ENCODE data around the gene USP26. TPM values are rescaled to one million over a fixed set of nuclear protein-coding genes. Genes with fewer than 3 reads are reported as not detected.

Gene USP26
- total and polyA plus RNA-seq, 2 of the 13 experiments (the other 11 are each of a cell fraction or from before 2014, with no cell fraction given): not detected

GRCh38 chrX:133042260-133042659 is 54.6 kb downstream of the USP26 start:
- no CpG with 5 or more reads among the region's 2 CpGs for WGBS (ENCODE audit: low lambda C conversion rate)
- H4K20me1 ChIP-seq (ENCODE audit: insufficient read depth, low read length): no peaks in the 10 kb centered on the region
- DNase-seq (ENCODE audit: low spot score) (no peak), ATAC-seq (no peak), FAIRE-seq (no peak)
- no peak overlapping the region for H3K27ac ChIP-seq (ENCODE audit: extremely low read length, insufficient read depth, low read length)
- H3K36me3 ChIP-seq (replicated peaks in 1 of 2; ENCODE audit: control insufficient read depth in 1 of 2, insufficient read depth in 2 of 2, low read length in 2 of 2): no peaks in the 10 kb centered on the region
- ChIA-PET POLR2A (no interaction called here), CTCF (ENCODE audit: low intra/inter-chr PET ratio, low total read pairs) (no interaction called here)
- no peak overlapping the region for H3K9ac ChIP-seq (ENCODE audit: insufficient read depth, low read depth, low read length)
- no peaks in the 10 kb centered on the region for H3K4me1 ChIP-seq (ENCODE audit: insufficient read depth, low read length)
- H3K79me2 ChIP-seq (ENCODE audit: insufficient read depth, low read length): no peaks in the 10 kb centered on the region
- no peaks in the 10 kb centered on the region for H3K9me3 ChIP-seq (ENCODE audit: low read length)
- no peaks in the 10 kb centered on the region for H3K27me3 ChIP-seq (ENCODE audit: control insufficient read depth in 1 of 2, insufficient read depth in 2 of 2, low read length in 2 of 2)
- intact Hi-C loops (cut with micrococcal nuclease; ENCODE audit: unreplicated experiment): no loop called here
- BruUV-seq (replicated peaks): no TSS peak
- TF ChIP-seq NONO (IDR thresholded peaks at IDR 0.05): no peak
- no peak for TF ChIP-seq NONO (CRISPR knock-in tag; conservative IDR thresholded peaks at IDR 0.05)
- TF ChIP-seq ZNF574 (CRISPR knock-in tag; IDR thresholded peaks at IDR 0.05): no peak
- no peak for TF ChIP-seq ZBTB46 (CRISPR knock-in tag; IDR thresholded peaks at IDR 0.05; ENCODE audit: borderline replicate concordance)
- TF ChIP-seq ZNF780A (CRISPR knock-in tag; IDR thresholded peaks at IDR 0.05): no peak
- no peak for TF ChIP-seq KDM2A (CRISPR knock-in tag; IDR thresholded peaks at IDR 0.05; ENCODE audit: borderline replicate concordance, low read depth)
- no peak for TF ChIP-seq ZNF670 (CRISPR knock-in tag; IDR thresholded peaks at IDR 0.05; ENCODE audit: borderline replicate concordance)
- no peak for TF ChIP-seq SOX5 (CRISPR knock-in tag; IDR thresholded peaks at IDR 0.05; ENCODE audit: borderline replicate concordance)
- TF ChIP-seq ZNF234 (CRISPR knock-in tag; conservative IDR thresholded peaks at IDR 0.05): no peak
- TF ChIP-seq ZNF251 (CRISPR knock-in tag; IDR thresholded peaks at IDR 0.05): no peak
- no peak for TF ChIP-seq EP300 (IDR thresholded peaks at IDR 0.05; ENCODE audit: low read depth in 2 of 2, low read length in 2 of 2)
- no peak for TF ChIP-seq EP300 (CRISPR knock-in tag; IDR thresholded peaks at IDR 0.05; ENCODE audit: borderline replicate concordance)
- TF ChIP-seq ZFP82 (CRISPR knock-in tag; IDR thresholded peaks at IDR 0.05; ENCODE audit: borderline replicate concordance): no peak
- TF ChIP-seq, protein P1, sequence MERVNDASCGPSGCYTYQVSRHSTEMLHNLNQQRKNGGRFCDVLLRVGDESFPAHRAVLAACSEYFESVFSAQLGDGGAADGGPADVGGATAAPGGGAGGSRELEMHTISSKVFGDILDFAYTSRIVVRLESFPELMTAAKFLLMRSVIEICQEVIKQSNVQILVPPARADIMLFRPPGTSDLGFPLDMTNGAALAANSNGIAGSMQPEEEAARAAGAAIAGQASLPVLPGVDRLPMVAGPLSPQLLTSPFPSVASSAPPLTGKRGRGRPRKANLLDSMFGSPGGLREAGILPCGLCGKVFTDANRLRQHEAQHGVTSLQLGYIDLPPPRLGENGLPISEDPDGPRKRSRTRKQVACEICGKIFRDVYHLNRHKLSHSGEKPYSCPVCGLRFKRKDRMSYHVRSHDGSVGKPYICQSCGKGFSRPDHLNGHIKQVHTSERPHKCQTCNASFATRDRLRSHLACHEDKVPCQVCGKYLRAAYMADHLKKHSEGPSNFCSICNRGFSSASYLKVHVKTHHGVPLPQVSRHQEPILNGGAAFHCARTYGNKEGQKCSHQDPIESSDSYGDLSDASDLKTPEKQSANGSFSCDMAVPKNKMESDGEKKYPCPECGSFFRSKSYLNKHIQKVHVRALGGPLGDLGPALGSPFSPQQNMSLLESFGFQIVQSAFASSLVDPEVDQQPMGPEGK (CRISPR knock-in tag; IDR thresholded peaks at IDR 0.05): no peak
- no peak for TF ChIP-seq SYNCRIP (IDR thresholded peaks at IDR 0.05; ENCODE audit: insufficient read depth, low read depth, low read length)
- H3K4me3 ChIP-seq (replicated peaks in 1 of 3; ENCODE audit: insufficient read depth in 1 of 3, low read depth in 2 of 3, low read length in 3 of 3): no peak overlapping the region
- in situ Hi-C loops (cut with HindIII; ENCODE audit: extremely low pct_ligation_motif_present, low pct_unique_long_range_greater_than_20kb): no loop called here
- no peak overlapping the region for H2AFZ ChIP-seq (ENCODE audit: low read length)
- no peak overlapping the region for H3K4me2 ChIP-seq (ENCODE audit: low read depth, low read length)
